Right renal pelvis (tissue), 4 donors: ENCODE measurements around the gene MC2R. TPM values are rescaled to one million over a fixed set of nuclear protein-coding genes. Genes with fewer than 3 reads are reported as not detected.

ENCODE experiments used
- DNase-seq, 4 donors: peaks; one replicate each; pipeline ENCODE4 v3.0.0-alpha.2; 2013; ENCODE audit warnings: low read depth in 4 of 4, low spot score in 3 of 4, missing footprints in 1 of 4
- polyA plus RNA-seq, 4 donors: library from polyadenylated mRNA; unstranded; fragments of 120-200 nt; gene quantifications; one replicate each; pipeline ENCODE4 v1.2.1, GENCODE V29; 2013; ENCODE audit not compliant: insufficient read length in 4 of 4

MC2R gene
- not detected for polyA plus RNA-seq

GRCh38 chr18:13915391-13915790, at the start of gene MC2R:
Gene MC2R (minus strand): TSS chr18:13915536. CDS start chr18:13885518, 30,018 bp downstream.
- no peak for DNase-seq

- no peak for DNase-seq
These were observed 30.5 kb upstream of the MC2R start for GRCh38 chr18:13945811-13946210.

- no peak for DNase-seq
These were observed 28.0 kb upstream of the MC2R start for GRCh38 chr18:13943338-13943737.

DNA sequence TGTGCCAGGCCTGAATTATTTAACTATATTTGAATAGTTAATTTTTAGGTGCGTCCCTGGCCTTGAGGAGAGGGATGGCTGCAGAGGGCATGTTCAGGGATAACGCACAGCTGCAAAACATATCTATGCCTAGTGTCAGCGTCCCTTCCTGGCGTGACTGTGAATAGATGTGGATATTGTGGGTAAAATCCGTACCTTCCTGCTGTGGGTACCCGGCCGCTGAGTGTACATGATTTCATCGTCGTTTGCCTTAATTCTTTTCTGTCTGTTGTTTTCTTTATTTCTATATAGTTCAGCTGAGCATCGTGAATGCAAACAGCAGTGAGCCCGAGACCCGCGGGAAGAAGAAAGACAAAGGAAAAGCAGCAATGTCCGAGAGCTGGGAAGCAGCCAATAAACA, 25.0 kb upstream of the MC2R start:
- DNase-seq = no peak

GRCh38 chr18:13934676-13935075, 19.3 kb upstream of the MC2R start:
- no peak for DNase-seq

GRCh38 chr18:13934058-13934457, 18.7 kb upstream of the MC2R start:
- DNase-seq = no peak

DNA sequence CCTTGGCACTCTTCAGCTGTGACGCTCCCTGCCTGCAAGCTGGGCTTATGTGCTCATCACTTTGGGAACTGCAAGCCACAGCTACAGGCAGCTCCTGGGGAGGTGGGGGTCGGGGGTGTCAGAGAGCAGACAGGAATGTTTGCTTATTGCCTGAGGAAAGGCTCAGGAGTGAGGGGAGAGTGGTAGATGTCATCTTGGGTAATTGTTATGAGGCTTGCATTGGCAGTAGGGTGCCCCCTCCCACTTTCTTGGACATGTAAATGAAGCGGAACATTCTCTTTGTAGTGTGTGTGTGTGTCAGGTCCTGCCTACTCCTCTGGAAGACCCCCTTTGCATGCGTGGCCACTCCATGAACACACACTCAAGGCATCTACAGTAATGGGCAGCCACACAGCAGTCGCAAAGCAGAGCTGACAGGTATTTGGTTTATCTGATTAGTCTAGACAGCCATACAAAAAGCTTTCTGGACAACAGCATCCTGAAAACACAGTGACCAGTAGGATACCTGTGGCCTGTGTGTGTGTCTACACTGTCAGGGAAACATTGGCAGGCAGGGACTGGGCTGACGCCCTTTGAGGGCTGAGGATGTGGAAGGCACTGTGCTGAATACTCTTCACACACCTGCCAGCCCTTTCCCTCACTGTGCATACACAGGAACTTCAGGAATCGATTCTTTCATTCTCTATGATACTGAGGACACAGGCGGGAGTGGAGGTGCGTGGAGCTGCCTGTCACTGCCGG, 17.1 kb upstream of the MC2R start:
- DNase-seq = no peak

DNA sequence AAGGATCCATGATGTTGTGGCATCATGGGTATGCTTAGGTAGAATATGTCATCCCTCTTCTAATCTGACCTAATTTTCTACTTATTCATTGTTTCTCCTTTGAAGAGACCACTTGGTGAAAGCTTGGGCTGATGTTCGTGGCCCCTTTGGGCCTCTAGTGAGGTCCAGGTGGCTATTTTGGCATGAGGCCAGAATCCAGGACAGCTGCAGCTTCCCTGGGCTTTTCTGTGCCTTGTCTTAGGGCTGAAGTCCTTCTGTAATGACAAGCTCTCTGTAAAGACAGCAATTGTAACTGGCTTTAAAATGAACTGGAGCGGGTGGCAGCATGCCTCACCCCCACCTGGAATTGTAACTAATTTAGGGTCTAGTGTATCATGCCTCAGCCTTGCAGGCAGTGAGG, 15.6 kb upstream of the MC2R start:
- no peak for DNase-seq

- DNase-seq = no peak
These were observed 7.9 kb upstream of the MC2R start for GRCh38 chr18:13923221-13923620.

DNA sequence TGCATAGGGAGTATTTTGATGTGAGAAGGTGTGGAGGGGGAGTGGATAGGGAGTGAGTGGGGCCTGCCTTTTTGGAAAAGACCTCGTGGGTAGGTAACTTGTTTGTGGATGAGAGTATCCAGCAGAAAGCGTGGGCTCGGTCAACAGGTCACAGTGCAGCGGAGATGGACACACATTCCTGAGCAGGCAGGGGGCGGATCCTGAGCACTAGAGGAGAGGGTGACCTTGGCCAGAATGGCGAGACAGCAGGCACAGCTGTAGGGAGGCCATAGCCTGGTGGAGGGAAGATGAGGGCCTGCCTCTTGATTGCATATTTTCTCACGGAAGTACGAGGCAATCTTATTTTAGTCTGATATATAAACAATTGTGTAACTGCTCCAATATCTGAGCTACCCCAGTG, 3.6 kb upstream of the MC2R start:
- no peak for DNase-seq

DNA sequence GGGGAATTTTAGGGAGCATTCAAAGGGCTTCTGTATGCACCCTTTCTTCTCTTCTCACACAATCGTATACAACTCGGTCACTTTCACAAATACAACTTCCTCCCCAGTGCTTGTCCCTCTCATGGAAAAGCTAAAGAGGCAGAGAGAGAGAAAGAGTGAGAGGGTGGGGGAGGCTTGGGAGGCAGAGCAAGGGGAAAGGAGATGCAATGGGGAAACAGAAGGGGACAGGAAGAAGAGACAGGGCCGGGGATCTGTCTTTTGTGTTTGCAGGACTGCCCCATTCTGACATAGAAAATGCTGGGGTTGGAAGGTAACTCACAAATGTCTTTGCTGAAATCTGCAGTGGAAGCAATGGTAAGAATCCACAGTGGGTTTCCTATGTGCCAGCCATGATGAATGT, 2.1 kb upstream of the MC2R start:
- no peak for DNase-seq

DNA sequence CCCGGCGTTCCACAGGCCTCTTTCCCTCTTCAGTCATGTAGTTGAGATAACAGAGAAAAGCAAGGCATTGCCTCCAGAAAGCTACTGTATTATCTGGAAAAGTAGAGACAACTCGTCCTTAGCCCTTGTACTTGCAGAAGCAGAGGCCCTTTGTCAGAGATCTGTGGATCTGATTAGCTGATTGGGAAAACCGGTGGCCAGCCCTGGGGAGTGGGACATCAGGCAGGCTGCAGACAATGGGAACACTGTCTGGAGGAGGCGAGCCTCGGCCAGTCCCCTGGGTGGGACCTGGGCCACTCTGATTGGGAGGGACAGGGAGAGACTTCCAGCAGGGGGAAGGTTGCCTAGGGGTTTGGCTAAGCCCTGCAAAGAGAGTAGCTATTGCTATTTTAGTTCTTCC, 1.2 kb upstream of the MC2R start:
- no peak for DNase-seq

DNA sequence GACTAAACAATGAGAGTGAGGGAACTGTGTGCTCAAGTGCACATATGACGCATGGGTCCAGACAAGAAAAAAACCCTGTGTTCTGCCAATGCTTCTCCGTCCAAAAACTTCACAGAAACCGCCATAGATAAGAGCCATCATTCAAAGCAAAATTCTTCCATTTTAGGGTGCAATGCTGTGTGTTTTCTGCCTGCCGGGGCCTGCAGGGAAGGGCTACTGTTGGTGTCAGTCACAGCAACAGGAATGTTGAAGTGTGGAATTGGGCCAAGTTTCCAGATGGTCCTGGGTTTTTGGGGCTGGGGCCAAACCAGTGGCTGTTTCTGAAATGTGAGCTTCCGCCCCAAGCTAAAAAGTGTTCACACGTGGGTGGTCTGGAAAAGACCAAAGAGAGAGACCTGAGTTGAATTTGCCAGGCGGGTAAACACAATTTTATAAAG, 677 bp upstream of the MC2R start:
- peak; percentile 18 to 46 (median 40) for DNase-seq

DNA sequence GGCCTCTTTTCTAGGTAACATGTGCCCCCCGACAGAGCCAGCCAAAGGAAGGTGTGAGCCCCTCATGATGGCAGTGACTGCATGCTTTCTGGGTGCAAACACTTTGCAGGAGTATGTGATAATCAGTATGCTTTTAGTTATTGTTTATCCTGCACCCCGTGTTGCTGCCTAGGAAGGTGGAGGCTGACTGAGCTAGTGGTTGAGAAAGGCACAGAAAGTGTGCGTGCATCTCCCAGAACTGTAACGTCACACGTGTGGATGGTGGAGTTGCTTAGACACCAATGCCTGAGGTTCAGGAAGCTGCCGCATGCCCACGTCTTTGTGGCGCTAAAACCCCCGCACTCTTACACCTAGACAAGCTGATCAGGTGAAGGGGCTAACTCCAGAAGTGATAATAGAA, 580 bp downstream of the MC2R start:
- no peak for DNase-seq

- DNase-seq = no peak
These were observed 1.2 kb downstream of the MC2R start for GRCh38 chr18:13914170-13914569.

DNA sequence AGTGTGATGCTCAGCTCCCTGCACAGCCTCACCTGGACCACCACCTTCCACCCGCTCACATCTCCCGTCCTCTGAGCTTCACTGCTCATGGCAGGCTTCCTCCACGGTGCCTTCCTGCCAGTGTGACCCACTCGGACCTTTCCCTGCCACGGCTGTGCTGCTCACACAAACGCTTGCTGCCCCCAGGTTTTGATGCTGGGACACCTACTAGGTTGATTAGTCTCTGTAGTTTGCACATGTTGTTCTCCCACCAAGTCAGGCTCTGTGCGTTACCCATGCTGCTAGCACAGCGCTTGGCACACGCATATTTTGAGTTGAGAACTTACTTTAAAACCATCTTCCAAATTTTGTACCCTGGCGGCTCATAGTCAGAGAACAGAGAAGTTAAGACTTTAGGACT, 2.1 kb downstream of the MC2R start:
- DNase-seq = no peak

- no peak for DNase-seq
These were observed 2.7 kb downstream of the MC2R start for GRCh38 chr18:13912601-13913000.

- DNase-seq = no peak
These were observed 4.3 kb downstream of the MC2R start for GRCh38 chr18:13910986-13911385.

- DNase-seq = no peak
These were observed 4.8 kb downstream of the MC2R start for GRCh38 chr18:13910501-13910900.

- DNase-seq = no peak
These were observed 6.0 kb downstream of the MC2R start for GRCh38 chr18:13909141-13909940.

DNA sequence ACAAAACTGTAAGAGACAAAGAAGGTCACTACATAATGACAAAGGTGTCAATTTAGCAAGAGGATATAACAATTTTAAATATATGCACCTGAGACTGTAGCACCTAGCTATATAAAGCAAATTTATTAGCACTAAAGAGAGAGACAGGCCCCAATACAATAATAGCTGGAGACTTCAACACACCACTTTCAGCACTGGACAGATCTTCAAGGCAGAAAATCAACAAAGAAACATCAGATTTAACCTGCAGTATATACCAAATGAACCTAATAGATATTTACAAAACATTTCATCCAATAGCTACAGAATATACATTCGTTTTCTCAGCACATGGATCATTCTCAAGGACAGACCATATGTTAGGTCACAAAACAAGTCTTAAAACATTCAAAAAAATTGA, 14.7 kb downstream of the MC2R start:
- DNase-seq = no peak

GRCh38 chr18:13895505-13896033, 19.8 kb downstream of the MC2R start:
- DNase-seq = no peak
